COR-L47 (cell line): ENCODE results near the gene TPRX2.
"Not testable (repeated sequence)": the region's sequence is repeated elsewhere in the genome, so short reads cannot be mapped to it uniquely, and the experiment has no call there.

Source experiments
- DNase-seq: peaks from one replicate; lab custom pipeline; 2025; lab: John Stamatoyannopoulos, UW

TPRX2 gene

GRCh38 chr19:47861630-47862029, 2.6 kb downstream of the TPRX2 start:
- DNase-seq: no peak

GRCh38 chr19:47863514-47863936, 4.5 kb downstream of the TPRX2 start:
- DNase-seq: peak; percentile 36

- no peak for DNase-seq
Observed at GRCh38 chr19:47865166-47865565, 6.1 kb downstream of the TPRX2 start.

GRCh38 chr19:47878906-47879305, 19.9 kb downstream of the TPRX2 start:
- no peak for DNase-seq

- DNase-seq: not testable (repeated sequence)
Observed at GRCh38 chr19:47879385-47879784, 20.4 kb downstream of the TPRX2 start.

- no peak for DNase-seq
Observed at GRCh38 chr19:47881757-47882156, 22.7 kb downstream of the TPRX2 start.

- no peak for DNase-seq
Observed at GRCh38 chr19:47882890-47883289, 23.9 kb downstream of the TPRX2 start.

- DNase-seq: no peak
Observed at GRCh38 chr19:47885067-47885463, 26.0 kb downstream of the TPRX2 start.

GRCh38 chr19:47886010-47886559, 27.1 kb downstream of the TPRX2 start, which contains the start of gene SULT2A1:
Gene SULT2A1, minus strand, starts transcription at chr19:47886315. Its CDS starts 58 bp downstream, at chr19:47886257.
- no peak for DNase-seq

- DNase-seq: no peak
Observed at GRCh38 chr19:47890865-47891621, 32.0 kb downstream of the TPRX2 start.

GRCh38 chr19:47891622-47891922, 32.5 kb downstream of the TPRX2 start:
- DNase-seq: no peak

- DNase-seq: no peak
Observed at GRCh38 chr19:47891923-47892666, 33.1 kb downstream of the TPRX2 start.

- DNase-seq: no peak
Observed at GRCh38 chr19:47895165-47895782, 36.2 kb downstream of the TPRX2 start.

GRCh38 chr19:47896019-47896418, 37.0 kb downstream of the TPRX2 start:
- DNase-seq: no peak

- no peak for DNase-seq
Observed at GRCh38 chr19:47896773-47897172, 37.7 kb downstream of the TPRX2 start.

GRCh38 chr19:47897861-47898260, 38.8 kb downstream of the TPRX2 start:
- DNase-seq: no peak

- no peak for DNase-seq
Observed at GRCh38 chr19:47899335-47899734, 40.3 kb downstream of the TPRX2 start.

- DNase-seq: no peak
Observed at GRCh38 chr19:47901370-47901769, 42.3 kb downstream of the TPRX2 start.

GRCh38 chr19:47909350-47909749, 50.3 kb downstream of the TPRX2 start:
- not testable (repeated sequence) for DNase-seq

- DNase-seq: not testable (repeated sequence)
Observed at GRCh38 chr19:47910191-47910590, 51.2 kb downstream of the TPRX2 start.
